Measurements from ENCODE around the gene PHLPP1. TPM values are rescaled to one million over a fixed set of nuclear protein-coding genes. Genes with fewer than 3 reads are reported as not detected.

The PHLPP1 gene
- total and polyA plus RNA-seq, 2 experiments from 2014 or later, result 15.7 to 73.6 TPM

GRCh38 chr18:62711781-62712180 is 3.6 kb upstream of the PHLPP1 start:
- Mint-ChIP-seq H3K27ac (no peak overlapping the region), H3K36me3 (ENCODE audit: low read depth) (no peaks in the 10 kb centered on the region; the same call in 2 of the 3 replicates), H3K4me3 (no peak overlapping the region), H3K9me3 (no peaks in the 10 kb centered on the region), H3K27me3 (ENCODE audit: insufficient read depth, low read depth, poor library complexity) (peaks cover 17% of the 10 kb centered on the region), H3K4me1 (peaks cover 18% of the 10 kb centered on the region; the same call in 2 of the 3 replicates)
- no peak overlapping the region for H3K4me2 ChIP-seq
- TF ChIP-seq REST (IDR thresholded peaks at IDR 0.05; ENCODE audit: unreplicated experiment), result no peak
- no peak for TF ChIP-seq EZH2phosphoT487 (IDR thresholded peaks at IDR 0.05; ENCODE audit: unreplicated experiment)
- TF ChIP-seq CREB1 (CRISPR knock-in tag; IDR thresholded peaks at IDR 0.05; ENCODE audit: low read depth), result no peak
- TF ChIP-seq, protein P1, sequence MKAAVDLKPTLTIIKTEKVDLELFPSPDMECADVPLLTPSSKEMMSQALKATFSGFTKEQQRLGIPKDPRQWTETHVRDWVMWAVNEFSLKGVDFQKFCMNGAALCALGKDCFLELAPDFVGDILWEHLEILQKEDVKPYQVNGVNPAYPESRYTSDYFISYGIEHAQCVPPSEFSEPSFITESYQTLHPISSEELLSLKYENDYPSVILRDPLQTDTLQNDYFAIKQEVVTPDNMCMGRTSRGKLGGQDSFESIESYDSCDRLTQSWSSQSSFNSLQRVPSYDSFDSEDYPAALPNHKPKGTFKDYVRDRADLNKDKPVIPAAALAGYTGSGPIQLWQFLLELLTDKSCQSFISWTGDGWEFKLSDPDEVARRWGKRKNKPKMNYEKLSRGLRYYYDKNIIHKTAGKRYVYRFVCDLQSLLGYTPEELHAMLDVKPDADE (IDR thresholded peaks at IDR 0.05), result no peak
- no peaks in the 10 kb centered on the region; the same call in 1 of the 2 replicates for H3K79me2 ChIP-seq (replicated peaks; ENCODE audit: insufficient read depth)
- ATAC-seq (no peak), DNase-seq (ENCODE audit: low spot score) (no peak)
- peaks cover 17% of the 10 kb centered on the region for H3K4me1 ChIP-seq (ENCODE audit: insufficient read depth)
- H3F3A ChIP-seq (replicated peaks; ENCODE audit: low read depth), result no peaks in the 10 kb centered on the region
- H4K20me1 ChIP-seq (replicated peaks; ENCODE audit: insufficient read depth), result no peaks in the 10 kb centered on the region
- no peaks in the 10 kb centered on the region for H3K36me3 ChIP-seq (ENCODE audit: insufficient read depth)
- H3K27ac ChIP-seq (ENCODE audit: low read depth), result no peak overlapping the region
- peak overlapping the region; percentile 50; the same call in 1 of the 2 replicates for H2AFZ ChIP-seq
- no peaks in the 10 kb centered on the region for H3K27me3 ChIP-seq (ENCODE audit: insufficient read depth)
- H3K9me2 ChIP-seq (ENCODE audit: insufficient read depth), result no peaks in the 10 kb centered on the region
- H3K4me3 ChIP-seq, result no peak overlapping the region

- Mint-ChIP-seq H3K27me3 (ENCODE audit: insufficient read depth, low read depth, poor library complexity) (peaks cover 19% of the 10 kb centered on the region), H3K9me3 (peaks cover 6% of the 10 kb centered on the region; the same call in 1 of the 3 replicates), H3K4me3 (peak overlapping the region; percentile 73), H3K4me1 (peaks cover 18% of the 10 kb centered on the region), H3K36me3 (ENCODE audit: low read depth) (peaks cover 19% of the 10 kb centered on the region), H3K27ac (peak overlapping the region; percentile 94)
- DNase-seq (ENCODE audit: low spot score) (peak; percentile 34), ATAC-seq (peak; percentile 6)
- Histone ChIP-seq H3K4me2 (peak overlapping the region; percentile 68), H3K27ac (ENCODE audit: low read depth) (peak overlapping the region; percentile 81), H3K36me3 (ENCODE audit: insufficient read depth) (no peaks in the 10 kb centered on the region), H4K20me1 (replicated peaks; ENCODE audit: insufficient read depth) (peaks cover 8% of the 10 kb centered on the region), H2AFZ (peak overlapping the region; percentile 72), H3K4me1 (ENCODE audit: insufficient read depth) (peaks cover 17% of the 10 kb centered on the region), H3K4me3 (no peak overlapping the region; the same call in 1 of the 2 replicates), H3K79me2 (replicated peaks; ENCODE audit: insufficient read depth) (peaks cover 19% of the 10 kb centered on the region), H3F3A (replicated peaks; ENCODE audit: low read depth) (no peaks in the 10 kb centered on the region), H3K27me3 (ENCODE audit: insufficient read depth) (no peaks in the 10 kb centered on the region), H3K9me2 (ENCODE audit: insufficient read depth) (no peaks in the 10 kb centered on the region)
- TF ChIP-seq, protein P1 (IDR thresholded peaks at IDR 0.05), result no peak
- TF ChIP-seq POLR2AphosphoS5 (IDR thresholded peaks at IDR 0.05; ENCODE audit: low read depth) (no peak), EZH2phosphoT487 (IDR thresholded peaks at IDR 0.05; ENCODE audit: unreplicated experiment) (no peak)
Measured at GRCh38 chr18:62713651-62714247, 1.6 kb upstream of the PHLPP1 start.
